ENCODE data around the gene CSNK1D. TPM values are rescaled to one million over a fixed set of nuclear protein-coding genes. Genes with fewer than 3 reads are reported as not detected.
"Not testable (repeated sequence)": the region's sequence is repeated elsewhere in the genome, so short reads cannot be mapped to it uniquely, and the experiment has no call there.

Gene CSNK1D
- total RNA-seq, 6 experiments from 2014 or later = 116 to 128 (median 118) TPM

- H3K27ac Mint-ChIP-seq = no peak overlapping the region
- H3K4me3 Mint-ChIP-seq = no peak overlapping the region
- H3K36me3 Mint-ChIP-seq (ENCODE audit: low read depth) = peaks cover 77% of the 10 kb centered on the region
- DNase-seq = no peak
- H3K27me3 Mint-ChIP-seq (ENCODE audit: insufficient read depth) = peaks cover 34% of the 10 kb centered on the region
- no peaks in the 10 kb centered on the region; the same call in 1 of the 2 replicates for H3K4me1 Mint-ChIP-seq (ENCODE audit: low read depth)
- TF ChIP-seq CTCF (IDR thresholded peaks at IDR 0.05) = no peak
- peaks cover 21% of the 10 kb centered on the region for H3K9me3 Mint-ChIP-seq
These were observed 17.1 kb downstream of the CSNK1D start for GRCh38 chr17:82256242-82256885.

- Mint-ChIP-seq H3K4me3 (peak overlapping the region; percentile 1; the same call in 1 of the 2 replicates), H3K9me3 (peaks cover 25% of the 10 kb centered on the region), H3K27ac (no peak overlapping the region), H3K36me3 (ENCODE audit: low read depth) (peaks cover 77% of the 10 kb centered on the region), H3K4me1 (ENCODE audit: low read depth) (no peaks in the 10 kb centered on the region; the same call in 1 of the 2 replicates), H3K27me3 (ENCODE audit: insufficient read depth) (peaks cover 43% of the 10 kb centered on the region)
- no peak for DNase-seq
- no peak for TF ChIP-seq CTCF (IDR thresholded peaks at IDR 0.05)
These were observed 18.0 kb downstream of the CSNK1D start for GRCh38 chr17:82255402-82255972.

GRCh38 chr17:82254746-82255145, 18.8 kb downstream of the CSNK1D start:
- not testable (repeated sequence) for DNase-seq; H3K4me3 Mint-ChIP-seq; H3K4me1 Mint-ChIP-seq (ENCODE audit: low read depth); H3K27ac Mint-ChIP-seq
- H3K36me3 Mint-ChIP-seq (ENCODE audit: low read depth) = peaks cover 70% of the 10 kb centered on the region
- H3K9me3 Mint-ChIP-seq = peaks cover 25% of the 10 kb centered on the region
- H3K27me3 Mint-ChIP-seq (ENCODE audit: insufficient read depth) = peaks cover 50% of the 10 kb centered on the region

GRCh38 chr17:82254096-82254495, 19.4 kb downstream of the CSNK1D start:
- peaks cover 25% of the 10 kb centered on the region for H3K9me3 Mint-ChIP-seq
- peaks cover 55% of the 10 kb centered on the region for H3K27me3 Mint-ChIP-seq (ENCODE audit: insufficient read depth)
- H3K27ac Mint-ChIP-seq; DNase-seq; H3K4me1 Mint-ChIP-seq (ENCODE audit: low read depth); H3K4me3 Mint-ChIP-seq: not testable (repeated sequence)
- H3K36me3 Mint-ChIP-seq (ENCODE audit: low read depth) = peaks cover 67% of the 10 kb centered on the region

GRCh38 chr17:82253179-82253544, 20.3 kb downstream of the CSNK1D start:
- peaks cover 64% of the 10 kb centered on the region for H3K27me3 Mint-ChIP-seq (ENCODE audit: insufficient read depth)
- peaks cover 34% of the 10 kb centered on the region for H3K9me3 Mint-ChIP-seq
- peak overlapping the region; percentile 42; the same call in 1 of the 2 replicates for H3K4me3 Mint-ChIP-seq
- peak overlapping the region; percentile 62; the same call in 1 of the 2 replicates for H3K27ac Mint-ChIP-seq
- H3K36me3 Mint-ChIP-seq (ENCODE audit: low read depth) = peaks cover 67% of the 10 kb centered on the region
- H3K4me1 Mint-ChIP-seq (ENCODE audit: low read depth) = peaks cover 2% of the 10 kb centered on the region
- DNase-seq = no peak
- no peak for TF ChIP-seq CTCF (IDR thresholded peaks at IDR 0.05)

GRCh38 chr17:82252511-82253178, 20.9 kb downstream of the CSNK1D start:
- TF ChIP-seq CTCF (IDR thresholded peaks at IDR 0.05) = no peak
- Mint-ChIP-seq H3K4me1 (ENCODE audit: low read depth) (peaks cover 7% of the 10 kb centered on the region), H3K36me3 (ENCODE audit: low read depth) (peaks cover 69% of the 10 kb centered on the region), H3K27ac (peak overlapping the region; percentile 62), H3K4me3 (peak overlapping the region; percentile 60; the same call in 1 of the 2 replicates), H3K27me3 (ENCODE audit: insufficient read depth) (peaks cover 67% of the 10 kb centered on the region), H3K9me3 (peaks cover 39% of the 10 kb centered on the region)
- DNase-seq = no peak

All from HFFc6 (cell line).